OCI-LY7 (cell line): Measurements from ENCODE around the gene KNDC1.

Source experiments
- EZH2phosphoT487 ChIP-seq: fragments of 200-600 bp; sonication (generic); IDR thresholded peaks from 2 replicates; pipeline ENCODE4 v1.6.1; 2018; ENCODE audit warnings: low read depth, borderline replicate concordance, mild to moderate bottlenecking, mixed run types, antibody characterized with exemption, low read length, moderate library complexity, mixed read lengths
- TF ChIP-seq, protein P1 (sequence below): fragments of 200-600 bp; sonication (generic); conservative IDR thresholded peaks from 2 replicates; pipeline ENCODE4 v1.5.1; 2014; ENCODE audit warnings: mild to moderate bottlenecking, antibody characterized with exemption, low read length, moderate library complexity, mixed read lengths

DNA sequence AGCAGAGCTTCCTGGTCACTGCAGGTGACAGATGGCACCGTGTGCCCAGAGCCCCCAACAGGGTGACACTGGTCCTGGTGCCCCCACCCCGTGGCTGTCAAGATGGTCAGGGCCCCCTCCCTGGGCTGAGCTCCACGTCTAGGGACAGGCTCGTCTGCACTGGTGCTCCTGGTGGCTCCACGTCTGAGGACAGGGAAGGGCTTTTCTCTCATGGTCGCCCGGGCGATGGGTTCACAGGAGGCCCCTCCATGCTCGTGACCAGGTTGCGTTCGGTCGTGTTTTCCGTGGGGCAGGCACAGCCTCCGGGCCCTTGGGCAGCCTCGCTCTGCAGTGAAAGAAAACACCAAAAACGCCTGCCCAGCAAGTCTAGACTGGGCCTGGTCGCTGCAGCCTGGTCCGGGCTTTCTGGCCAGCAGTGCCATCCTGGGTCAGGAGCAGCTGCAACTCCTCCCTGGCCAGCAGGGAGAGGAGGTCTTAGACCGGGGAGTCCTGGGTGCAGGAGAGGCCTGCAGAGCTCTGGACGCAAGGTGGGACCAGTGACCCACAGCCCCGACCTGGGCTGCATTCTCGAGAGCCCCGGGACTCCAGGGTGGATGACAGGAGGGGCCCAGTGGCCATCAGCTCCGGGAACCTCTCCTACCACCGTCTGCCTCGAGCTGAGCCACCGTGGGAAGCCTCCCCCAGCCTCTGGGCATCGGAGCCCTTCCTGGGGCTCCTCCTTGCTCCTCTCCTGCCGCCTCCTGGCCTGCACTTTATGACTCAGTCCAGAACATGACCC, 42.1 kb downstream of the KNDC1 start:
- TF ChIP-seq, protein P1, sequence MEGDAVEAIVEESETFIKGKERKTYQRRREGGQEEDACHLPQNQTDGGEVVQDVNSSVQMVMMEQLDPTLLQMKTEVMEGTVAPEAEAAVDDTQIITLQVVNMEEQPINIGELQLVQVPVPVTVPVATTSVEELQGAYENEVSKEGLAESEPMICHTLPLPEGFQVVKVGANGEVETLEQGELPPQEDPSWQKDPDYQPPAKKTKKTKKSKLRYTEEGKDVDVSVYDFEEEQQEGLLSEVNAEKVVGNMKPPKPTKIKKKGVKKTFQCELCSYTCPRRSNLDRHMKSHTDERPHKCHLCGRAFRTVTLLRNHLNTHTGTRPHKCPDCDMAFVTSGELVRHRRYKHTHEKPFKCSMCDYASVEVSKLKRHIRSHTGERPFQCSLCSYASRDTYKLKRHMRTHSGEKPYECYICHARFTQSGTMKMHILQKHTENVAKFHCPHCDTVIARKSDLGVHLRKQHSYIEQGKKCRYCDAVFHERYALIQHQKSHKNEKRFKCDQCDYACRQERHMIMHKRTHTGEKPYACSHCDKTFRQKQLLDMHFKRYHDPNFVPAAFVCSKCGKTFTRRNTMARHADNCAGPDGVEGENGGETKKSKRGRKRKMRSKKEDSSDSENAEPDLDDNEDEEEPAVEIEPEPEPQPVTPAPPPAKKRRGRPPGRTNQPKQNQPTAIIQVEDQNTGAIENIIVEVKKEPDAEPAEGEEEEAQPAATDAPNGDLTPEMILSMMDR, result no peak
- no peak for TF ChIP-seq EZH2phosphoT487
